Hypothalamus (tissue), 51 donors: ENCODE results near the gene URB1.
"Not testable (repeated sequence)": the region's sequence is repeated elsewhere in the genome, so short reads cannot be mapped to it uniquely, and the experiment has no call there.

Experiments
- DNase-seq, 51 donors: peaks; one replicate each; lab custom pipeline; 2025; lab: John Stamatoyannopoulos, UW

The URB1 gene, protein sequence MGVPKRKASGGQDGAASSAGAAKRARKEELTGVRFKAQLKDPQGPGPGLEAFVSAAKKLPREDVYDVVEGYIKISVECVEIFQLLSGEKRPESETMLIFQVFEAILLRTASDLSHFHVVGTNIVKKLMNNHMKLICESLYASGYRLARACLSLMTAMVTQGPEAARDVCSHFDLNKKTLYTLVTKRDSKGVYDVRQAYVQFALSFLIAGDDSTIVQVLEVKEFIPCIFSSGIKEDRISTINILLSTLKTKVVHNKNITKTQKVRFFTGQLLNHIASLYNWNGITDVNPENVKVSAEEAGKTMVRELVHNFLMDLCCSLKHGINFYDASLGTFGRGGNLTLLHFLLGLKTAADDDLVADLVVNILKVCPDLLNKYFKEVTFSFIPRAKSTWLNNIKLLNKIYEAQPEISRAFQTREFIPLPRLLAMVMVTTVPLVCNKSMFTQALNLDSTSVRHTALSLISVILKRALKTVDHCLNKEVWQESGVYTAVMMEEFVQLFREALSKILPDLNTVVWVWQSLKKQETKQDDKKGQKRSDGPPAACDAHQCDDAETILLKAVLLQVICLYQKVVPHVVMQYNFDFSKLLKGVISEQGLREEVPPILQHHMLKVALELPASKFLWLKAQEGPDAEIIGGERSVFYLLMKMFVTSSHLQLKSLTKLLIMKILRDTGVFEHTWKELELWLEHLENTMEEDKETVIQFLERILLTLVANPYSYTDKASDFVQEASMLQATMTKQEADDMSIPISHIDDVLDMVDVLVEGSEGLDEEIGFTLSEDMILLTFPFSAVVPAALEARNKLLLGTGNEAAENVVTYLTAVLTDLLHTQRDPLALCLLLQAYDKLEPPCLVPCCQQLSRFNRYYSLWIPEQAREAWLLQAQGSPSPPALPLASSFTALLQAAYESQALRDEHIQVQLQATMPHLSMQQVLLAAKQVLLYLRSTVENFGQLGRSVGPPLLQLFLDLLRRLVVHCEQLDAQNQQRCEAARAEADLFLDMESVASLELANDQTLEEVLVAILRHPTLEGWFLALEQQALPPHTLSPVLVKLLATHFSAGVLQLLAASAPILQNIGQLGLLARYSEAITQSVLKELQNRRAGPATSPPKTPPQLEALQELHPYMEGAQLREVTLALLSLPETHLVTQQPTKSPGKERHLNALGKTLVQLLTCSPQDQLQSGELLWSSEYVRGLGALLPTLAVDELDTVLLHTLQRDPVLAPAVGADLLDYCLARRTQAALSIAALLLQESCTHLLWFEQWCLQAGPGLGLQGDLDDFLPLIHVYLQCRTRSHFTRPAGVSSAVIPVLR (N-terminal part only)

DNA sequence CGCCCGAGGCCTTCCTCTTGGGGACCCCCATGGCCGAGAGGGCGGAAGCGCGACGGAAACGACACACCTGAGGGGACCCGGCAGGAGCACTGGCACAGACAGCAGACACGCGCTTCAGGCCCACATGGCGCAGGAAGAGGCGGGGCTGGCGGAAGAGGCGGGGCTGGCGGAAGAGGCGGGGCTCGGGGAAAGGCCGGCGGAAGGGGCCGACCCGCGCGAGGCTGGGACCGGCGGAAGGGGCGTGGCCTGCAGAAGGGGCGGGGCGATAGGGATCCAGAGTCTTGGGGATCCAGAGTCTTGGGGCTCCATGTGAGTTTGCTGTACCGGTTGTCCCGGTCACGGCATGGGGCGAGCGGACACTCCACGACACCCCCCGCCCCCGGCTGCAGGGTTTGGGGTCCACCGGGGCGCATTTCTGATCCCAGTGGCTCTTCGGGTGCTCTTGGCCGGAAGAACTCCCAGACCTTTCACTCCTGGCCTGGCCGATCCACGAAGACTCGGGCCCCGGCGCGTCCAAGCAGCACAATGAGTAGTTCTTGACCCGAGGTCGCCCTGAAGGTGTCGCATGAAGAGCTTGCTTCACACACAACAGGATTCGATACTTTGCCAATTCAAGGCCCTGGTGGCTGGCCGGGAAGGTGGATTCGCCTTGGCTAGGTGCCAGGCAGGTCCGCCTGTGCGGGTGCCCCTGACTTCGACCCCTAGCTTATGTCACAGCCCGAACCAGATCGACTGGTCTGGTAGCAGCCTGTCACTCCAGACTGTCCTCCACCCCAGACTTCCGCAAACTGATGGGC, at the start of gene URB1:
URB1 (minus strand) TSS at position 133 of the 797 bp plus-strand sequence; CDS start at position 31, 102 bp downstream.
- peak; percentile 61 to 97 (median 89) for DNase-seq

DNA sequence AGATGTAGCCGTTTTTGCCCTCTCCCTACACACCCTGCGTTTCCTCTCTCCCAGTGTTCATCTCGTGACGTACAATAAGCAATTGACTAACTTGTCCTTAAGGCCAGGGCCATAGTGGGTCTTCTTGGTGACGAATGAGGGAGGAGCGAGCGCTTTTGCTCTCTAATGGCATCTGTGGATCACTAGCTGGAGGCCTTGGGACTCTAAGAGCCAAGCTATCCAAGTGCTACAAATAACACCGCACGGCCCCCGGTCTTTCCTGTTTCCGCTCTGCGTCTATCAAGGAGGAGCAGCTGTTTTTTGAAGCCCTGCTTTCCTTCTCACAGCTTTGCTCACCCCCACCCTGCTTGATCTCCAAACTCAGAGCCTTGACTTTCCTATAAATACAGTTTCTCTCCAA, 44.9 kb upstream of the URB1 start:
- DNase-seq: no peak

DNA sequence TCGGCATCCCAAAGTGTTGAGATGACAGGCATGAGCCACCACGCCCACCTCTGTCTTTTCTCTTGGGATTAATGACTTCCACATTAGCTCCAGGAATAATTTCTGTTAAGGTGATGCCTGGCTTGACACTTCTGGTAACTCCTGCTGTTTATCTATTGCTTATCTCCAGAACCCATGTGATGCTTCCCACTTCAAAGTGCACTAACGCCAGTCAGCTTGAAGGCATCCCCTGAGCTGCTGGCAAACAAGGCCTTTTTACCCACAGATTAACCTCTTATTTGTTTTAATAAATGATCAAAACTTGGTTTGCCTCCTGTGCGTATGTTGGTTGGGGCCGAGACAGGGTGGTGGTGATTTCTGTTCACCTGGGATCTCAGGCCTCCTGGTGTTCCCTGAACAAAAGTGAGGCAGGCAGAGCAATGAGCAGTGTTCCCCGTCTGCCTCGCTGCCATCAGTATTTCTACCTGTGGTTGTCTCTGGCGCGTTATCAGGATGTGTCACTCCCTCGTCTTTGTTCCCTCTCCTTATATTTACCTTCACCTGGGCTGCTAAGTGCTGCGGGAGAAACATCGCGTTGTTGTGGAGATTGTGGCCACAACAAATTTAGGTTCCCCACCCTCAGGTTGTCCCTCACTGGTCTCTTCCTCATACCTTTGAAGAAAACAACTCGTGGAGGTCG, 40.3 kb upstream of the URB1 start:
- not testable (repeated sequence) for DNase-seq

DNA sequence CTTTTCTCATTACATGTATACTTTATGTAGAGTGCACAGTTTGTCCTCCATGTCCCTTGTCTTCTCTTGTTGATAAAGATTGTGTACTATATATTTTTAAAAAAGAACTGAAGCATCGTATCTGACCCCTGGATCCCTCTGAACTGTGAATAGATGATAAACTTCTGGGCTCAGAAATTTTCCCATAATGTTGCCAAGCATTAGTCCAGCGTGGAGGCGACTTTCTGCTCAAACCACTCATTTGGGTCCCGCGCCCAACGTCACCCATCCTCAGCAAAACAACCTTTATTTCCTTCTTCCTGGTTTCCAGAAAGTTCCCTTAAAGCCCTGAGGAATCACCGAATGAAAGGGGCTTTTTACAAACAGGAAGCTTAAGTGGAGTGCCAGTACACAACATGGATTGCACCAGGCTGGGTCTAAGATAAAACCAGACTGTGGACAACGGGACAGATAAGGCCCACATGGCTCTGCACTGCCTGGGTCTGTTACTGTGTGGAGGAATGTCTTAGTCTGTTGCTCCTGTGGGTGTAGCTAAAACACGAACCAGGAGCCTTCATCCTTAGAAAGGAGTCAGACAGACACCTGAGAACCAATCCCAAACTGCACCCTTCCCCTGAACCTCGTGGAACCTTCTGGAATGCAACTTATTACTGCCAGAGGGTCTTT, 35.3 kb upstream of the URB1 start:
- DNase-seq: no peak

DNA sequence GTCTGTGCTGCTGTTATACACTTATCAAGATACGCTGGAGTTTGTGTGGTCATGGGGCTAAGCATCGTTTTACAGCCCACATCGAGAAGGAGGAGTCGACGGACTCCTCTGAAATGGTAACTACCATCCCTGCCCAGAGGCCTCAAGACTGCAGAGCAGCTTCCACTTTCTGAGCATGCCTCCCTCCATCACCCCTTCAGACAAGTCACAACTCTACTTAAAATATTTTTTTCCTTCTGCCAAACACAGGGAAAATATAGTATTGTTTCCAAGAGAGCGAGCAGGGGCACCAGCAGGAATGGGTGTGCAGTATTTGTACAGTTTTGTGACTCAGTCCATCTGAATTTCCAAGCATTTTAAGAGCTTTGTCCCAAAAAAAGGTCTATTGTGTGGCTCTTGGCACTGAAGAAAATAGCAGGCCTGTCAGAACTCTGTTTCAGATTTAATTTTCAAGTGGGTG, 33.8 kb upstream of the URB1 start:
- DNase-seq: peak in 18 of 51 donors; percentile 7 to 82 (median 32)

DNA sequence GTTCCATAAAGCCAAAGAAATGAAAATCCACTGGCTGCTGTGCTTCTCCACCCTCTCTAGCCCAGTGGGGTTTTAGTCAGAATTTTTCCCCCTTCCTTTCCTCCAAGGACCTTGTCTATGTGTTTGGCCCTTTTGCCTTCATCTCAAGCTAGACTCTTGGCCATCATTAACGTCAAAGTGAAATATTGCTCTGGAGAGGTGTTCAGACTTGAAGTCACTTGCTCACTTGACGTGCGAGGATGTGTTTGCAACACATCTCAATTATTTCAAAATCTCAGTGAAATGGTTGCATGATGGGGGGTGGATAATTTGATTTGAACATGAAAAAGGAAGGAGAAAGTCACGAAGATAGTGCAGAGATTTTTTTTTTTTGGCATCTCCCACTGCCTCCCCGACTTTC, 33.3 kb upstream of the URB1 start:
- no peak for DNase-seq

DNA sequence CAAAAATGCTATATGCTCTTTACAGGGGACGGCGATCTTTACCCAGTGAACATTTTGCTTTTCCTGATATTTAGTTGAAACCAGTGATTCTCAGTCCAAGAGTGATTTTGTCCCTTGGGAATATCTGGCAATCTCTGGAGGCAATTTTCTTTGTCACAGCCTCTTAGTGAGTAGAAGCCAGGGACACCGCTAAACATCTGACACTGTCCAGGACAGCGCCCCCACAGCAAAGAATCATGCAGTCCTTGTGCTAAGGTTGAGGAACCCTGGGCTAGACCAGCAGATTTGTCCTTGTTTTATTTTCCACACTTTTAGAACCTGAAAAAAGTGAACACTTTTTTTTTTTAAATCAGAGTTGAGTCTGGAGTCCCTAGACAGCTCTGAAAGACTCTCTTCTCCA, 32.8 kb upstream of the URB1 start:
- DNase-seq: peak in 1 of 51 donors; percentile 4

DNA sequence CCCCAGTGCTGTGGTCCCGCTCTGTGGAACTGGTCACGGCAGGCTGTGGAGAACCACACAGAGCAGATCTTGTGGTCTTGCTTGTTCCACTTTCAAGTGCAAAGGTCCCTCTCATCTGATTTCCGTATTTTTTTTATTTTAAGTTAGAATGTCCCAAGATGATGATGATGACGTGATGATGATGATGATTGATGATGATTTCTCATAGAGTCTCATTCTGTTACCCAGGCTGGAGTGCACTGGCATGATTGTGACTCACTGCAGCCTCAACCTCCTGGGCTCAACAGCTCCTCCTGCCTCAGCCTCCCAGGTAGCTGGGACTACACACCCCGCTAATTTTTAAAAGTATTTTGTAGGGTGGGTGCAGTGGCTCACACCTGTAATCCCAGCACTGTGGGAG, 31.9 kb upstream of the URB1 start:
- DNase-seq: no peak

DNA sequence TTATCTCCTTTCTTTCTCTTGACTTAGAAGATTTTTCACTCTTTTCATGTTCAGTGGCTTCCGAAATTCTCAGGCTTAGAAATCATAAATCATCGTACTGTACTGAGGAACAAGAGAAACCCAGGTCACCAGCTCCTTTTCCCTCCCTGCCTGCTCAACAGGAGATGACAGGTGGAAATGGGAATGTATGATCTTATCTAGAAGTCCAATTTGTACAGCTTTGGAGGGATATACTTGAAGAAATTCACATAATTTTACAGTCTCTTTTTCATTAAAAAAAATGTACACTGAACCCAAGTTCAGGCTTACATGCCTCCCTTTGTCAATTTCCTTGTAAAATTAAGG, 31.4 kb upstream of the URB1 start:
- DNase-seq: no peak

DNA sequence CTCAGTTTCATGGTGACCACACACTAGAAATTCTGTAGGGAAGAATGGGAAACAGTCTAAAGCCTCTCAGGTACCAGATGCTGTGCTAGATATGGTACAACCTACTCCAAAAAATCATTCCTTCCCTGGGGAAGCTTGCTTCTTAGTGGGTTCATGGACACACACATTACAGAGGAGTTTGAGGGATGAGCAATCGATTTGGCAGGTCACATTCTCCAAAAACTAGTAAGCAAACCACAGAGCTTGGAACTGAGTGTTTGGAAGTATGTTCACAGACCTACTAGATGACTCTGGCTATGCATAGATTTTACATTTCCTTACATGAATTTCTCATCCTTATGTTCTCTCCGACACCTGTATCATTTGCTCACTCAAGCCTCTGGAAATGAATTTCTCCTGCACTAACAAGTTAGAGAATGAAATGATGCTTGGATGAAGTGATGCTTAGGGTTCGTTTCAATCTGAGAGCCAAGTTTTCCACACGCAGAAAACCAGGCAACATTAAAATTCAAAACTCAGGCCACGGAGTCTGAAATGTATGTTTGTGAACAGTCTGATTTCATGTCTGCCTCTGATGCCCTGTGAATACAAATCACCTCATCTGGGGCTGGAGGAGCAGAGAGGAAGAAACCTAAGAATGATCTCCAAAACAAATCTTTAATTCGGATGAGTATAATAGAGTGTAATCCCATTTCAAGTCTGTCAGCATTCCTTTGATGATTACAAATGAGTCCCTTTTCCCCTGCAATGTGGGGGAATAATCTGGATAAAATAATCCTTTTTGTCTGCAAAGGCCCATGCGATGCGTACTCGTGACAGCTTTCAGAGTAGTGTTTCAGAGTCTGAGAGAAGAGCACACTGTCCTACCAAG, 30.7 kb upstream of the URB1 start:
- DNase-seq: peak in 2 of 51 donors; percentile 10 to 24

DNA sequence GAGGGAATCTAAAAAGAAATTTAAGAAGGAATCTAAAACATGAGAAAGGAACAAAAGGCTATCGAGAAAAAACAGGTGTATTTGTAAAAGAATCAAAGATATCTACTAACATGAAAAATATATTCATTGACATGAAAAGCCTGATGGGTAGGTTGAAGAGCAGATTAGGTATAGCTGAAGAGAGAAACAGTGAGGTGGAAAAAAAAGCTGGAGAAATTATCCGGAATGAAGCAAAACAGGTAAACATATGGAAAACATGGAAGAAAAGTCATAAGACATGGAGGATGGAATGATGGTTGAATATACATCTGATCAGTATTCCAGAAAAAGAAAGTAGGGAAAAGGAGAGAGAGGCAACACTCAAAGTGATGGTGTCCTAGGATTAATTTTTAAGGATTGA, 29.3 kb upstream of the URB1 start:
- DNase-seq: no peak

DNA sequence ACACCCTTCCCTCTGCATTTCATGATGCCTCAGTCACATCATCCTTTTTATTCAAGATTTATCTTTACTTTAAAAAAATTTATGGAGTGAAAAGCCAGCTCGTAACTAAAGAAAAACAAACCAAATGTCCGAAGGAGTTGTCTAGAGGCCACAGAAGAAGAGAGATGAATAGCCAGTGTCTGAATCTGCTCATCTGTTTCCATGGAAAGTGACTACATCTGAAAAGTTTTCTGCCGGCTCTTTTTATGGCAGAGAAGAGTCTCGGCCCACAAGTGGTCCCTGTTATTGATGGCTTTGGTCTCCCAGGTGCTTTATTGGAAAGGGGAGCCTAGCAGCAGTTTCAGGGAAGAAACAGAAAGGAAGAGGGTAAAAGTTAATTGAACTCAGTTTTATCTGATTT, 25.3 kb upstream of the URB1 start:
- DNase-seq: no peak

DNA sequence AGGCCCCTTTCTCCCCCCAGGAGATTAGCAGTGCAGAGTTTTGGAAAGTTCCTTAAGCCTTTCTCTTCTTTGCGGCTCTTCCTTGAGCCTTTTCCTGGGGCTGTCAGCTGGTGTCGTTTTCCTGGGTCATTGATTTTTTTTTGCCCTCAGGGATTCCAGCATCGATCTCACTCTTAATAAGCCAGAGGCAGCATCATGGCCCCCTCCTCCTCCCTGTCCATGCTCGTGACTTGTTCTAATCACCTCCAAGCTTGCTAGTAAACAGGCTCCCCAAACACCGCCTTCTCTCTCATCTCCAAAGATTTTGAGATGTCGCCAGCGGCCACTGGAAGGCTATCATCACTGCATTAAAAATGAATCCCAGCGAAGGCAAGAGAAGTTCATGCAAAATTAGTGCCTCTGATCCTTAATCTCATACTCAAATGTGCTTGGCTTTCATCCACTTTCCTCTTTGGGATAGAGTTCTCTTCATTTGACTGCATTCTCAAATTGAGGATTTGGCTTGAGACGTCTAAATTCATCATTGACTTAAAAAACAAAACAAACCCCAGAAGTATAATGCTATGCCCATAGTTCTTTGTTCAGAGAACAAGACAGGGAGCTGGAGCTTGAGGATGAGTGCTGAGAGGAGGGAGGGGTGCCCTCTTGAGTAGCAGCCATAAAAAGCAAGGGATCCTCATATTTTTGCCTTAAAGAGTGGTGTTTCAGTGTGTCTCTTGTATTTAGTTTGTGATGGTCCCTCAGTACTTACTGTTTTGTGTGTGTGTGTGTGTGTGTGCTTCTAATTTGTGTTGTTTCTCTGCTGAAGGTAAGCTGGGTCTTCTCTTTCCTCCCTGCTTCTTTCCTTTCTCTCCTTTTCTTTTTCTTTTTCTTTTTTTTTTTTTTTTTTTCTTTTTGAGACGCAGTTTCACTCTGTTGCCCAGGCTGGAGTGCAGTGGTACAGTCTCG, 22.9 kb upstream of the URB1 start:
- peak in 1 of 51 donors; percentile 7 for DNase-seq

DNA sequence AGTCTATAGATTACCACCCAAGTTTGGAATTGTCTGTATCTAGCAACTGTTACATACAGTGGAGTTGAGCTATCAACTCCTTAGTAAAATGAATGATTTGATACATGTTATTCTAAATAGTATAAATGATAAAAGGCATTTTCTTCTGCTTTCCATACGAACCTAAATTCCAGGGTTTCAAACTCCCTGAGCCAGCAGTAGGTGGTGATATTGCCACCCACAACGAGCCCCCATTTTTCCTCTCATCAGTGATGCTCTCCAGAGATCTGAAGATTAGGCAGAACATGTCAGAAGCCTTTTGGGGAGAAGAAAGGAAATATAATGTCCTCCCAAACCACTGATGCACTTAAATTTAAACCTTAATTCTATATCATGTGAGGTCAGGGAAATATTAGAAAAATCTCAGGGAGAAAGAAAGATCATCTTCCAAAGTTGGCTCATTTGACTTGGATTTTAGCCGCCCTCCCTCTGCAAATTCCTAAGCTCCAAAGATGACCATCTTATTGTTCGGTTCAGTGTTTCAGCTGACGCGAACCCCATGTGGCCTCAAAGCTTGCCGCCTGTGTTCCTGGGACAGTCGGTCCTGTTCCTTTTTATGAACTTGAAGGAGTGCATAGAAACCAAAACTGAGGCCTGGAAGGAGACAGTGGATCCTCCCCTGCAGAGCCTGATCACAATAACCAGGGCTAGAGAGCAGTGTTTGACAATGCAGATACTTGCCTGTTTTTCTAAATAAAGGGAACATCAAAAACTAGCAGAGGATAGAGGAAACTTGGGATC, 22.0 kb upstream of the URB1 start:
- DNase-seq: peak in 16 of 51 donors; percentile 9 to 66 (median 32)

DNA sequence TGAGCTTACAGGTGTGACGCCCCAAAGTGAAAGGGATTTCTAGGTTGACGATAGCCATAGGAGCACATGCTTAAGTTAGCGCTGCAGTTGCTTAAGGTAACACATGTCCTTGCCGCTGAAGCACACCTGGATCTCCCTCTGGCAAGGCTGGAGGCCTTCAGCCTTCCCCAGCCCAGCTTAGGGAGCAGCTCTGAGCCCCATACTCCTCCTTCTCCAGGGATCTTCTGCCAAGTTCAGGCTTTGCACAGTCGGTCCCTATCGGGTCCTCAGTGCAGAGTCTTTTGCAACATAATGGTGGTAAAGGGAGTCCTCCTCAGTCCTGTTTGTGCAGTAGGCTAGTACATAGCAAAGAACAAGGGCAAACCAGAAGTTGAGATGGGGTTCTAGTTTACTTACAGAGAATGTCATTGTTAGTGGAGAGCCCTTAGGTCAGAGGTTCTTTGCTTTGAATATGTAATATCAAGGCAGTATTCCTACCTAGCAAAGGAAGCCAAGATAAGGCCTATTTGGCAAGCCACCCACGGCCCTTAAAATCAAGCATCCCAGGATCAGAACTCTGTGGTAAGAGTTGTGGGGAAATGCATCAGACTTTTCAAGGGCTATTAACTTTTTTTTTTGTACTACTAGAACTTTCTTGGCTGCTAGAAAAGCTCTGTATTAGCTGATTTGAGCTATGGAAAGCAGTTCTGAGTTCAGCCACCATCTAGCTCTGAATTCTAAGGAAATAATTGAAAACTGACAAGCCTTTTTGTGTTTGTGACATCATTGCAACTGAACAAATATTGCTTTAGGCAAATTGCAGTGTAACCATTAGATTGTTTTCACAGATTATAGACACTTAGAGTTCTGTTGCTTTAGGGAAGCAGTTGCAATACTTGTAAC, 21.1 kb upstream of the URB1 start:
- peak in 7 of 51 donors; percentile 20 to 64 (median 36) for DNase-seq
